K562 (cell line): Measurements from ENCODE around the gene SLC1A2. TPM values are rescaled to one million over a fixed set of nuclear protein-coding genes. Genes with fewer than 3 reads are reported as not detected.

ENCODE experiments used
- ATAC-seq: fragments of 200-7000 bp; cut with Tn5 transposase; 3 replicates; pipeline ENCODE4 v1.9.1; 2020; ENCODE audit warnings: moderate library complexity
- BruUV-seq: library from RNA; stranded (reverse); fragments of 400-500 nt; replicated peaks from 2 replicates; lab custom pipeline; 2021; lab: Mats Ljungman, UMichigan
- CTCF ChIA-PET: fragments of 300-600 bp; formaldehyde crosslinking; extraction: SDS; loops from one replicate; lab custom pipeline; 2021; ENCODE audit warnings: low intra/inter-chr PET ratio; lab: Yijun Ruan, JAX
- POLR2A ChIA-PET: fragments of 300-600, 350-650 bp; sonication (Branson Sonifier 250); formaldehyde crosslinking; extraction: SDS; loops from one replicate; lab custom pipeline; 2021; ENCODE audit warnings: antibody characterized with exemption, inconsistent platforms; lab: Yijun Ruan, JAX
- DNase-seq, 4 experiments: peaks; one replicate each; pipeline versions ENCODE4 v3.0.0 to v3.0.0-alpha.2; 2011 to 2018; ENCODE audit warnings: low spot score in 3 of 4, mixed read lengths in 3 of 4; ENCODE audit errors: extremely low read depth in 1 of 4
- FAIRE-seq: peaks from 2 replicates; lab custom pipeline; 2011; peaks lifted over from hg19 to GRCh38; lab: Jason Lieb, UNC
- H2AFZ ChIP-seq: 2 replicates; pipeline ENCODE4 v1.6.0; 2011; ENCODE audit warnings: low read depth, low read length, control low read depth, inconsistent platforms
- H3K27ac ChIP-seq: fragments of 200-600 bp; 3 replicates; pipeline ENCODE4 v1.8.0; 2011; ENCODE audit warnings: low read depth, mild to moderate bottlenecking, control low read depth, inconsistent platforms, low read length, moderate library complexity, mixed read lengths; ENCODE audit errors: extremely low read depth
- H3K27me3 ChIP-seq, 2 experiments: fragments of 300-600 bp in 1 of 2; 2 replicates in 1 of 2; 3 replicates in 1 of 2; pipeline versions ENCODE4 v1.6.0 to v1.8.0; 2011; ENCODE audit warnings: inconsistent platforms in 2 of 2, low read length in 2 of 2, mild to moderate bottlenecking in 1 of 2, mixed read lengths in 1 of 2, moderate library complexity in 1 of 2; ENCODE audit not compliant: control insufficient read depth in 2 of 2, insufficient read depth in 2 of 2
- H3K36me3 ChIP-seq: fragments of 300-600 bp; 3 replicates; pipeline ENCODE4 v1.8.0; 2011; ENCODE audit warnings: mild to moderate bottlenecking, low read length, inconsistent platforms; ENCODE audit not compliant: control insufficient read depth, insufficient read depth
- H3K4me1 ChIP-seq, 2 experiments: fragments of 200-600 bp in 1 of 2; replicated peaks in 1 of 2; 2 replicates in 1 of 2; 3 replicates in 1 of 2; pipeline versions ENCODE4 v1.5.1 to v1.8.0; 2011; ENCODE audit warnings: inconsistent platforms in 2 of 2, low read length in 2 of 2, mild to moderate bottlenecking in 1 of 2, mixed read lengths in 1 of 2, moderate library complexity in 1 of 2; ENCODE audit not compliant: control insufficient read depth in 2 of 2, insufficient read depth in 2 of 2
- H3K4me2 ChIP-seq: 2 replicates; pipeline ENCODE4 v1.6.1; 2011; ENCODE audit warnings: low read length, control low read depth, inconsistent platforms, mixed read lengths; ENCODE audit not compliant: insufficient read depth
- H3K4me3 ChIP-seq: fragments of 200-600 bp; sonication (generic), shearing (Covaris generic); 2 replicates; pipeline ENCODE4 v1.5.1; 2016; ENCODE audit warnings: control low read depth, inconsistent platforms
- H3K79me2 ChIP-seq: fragments of 200-600 bp; 3 replicates; pipeline ENCODE4 v1.8.0; 2011; ENCODE audit warnings: low read length, inconsistent platforms; ENCODE audit not compliant: control insufficient read depth, insufficient read depth
- H3K9ac ChIP-seq, 2 experiments: 2 replicates each; pipeline versions ENCODE4 v1.6.0 to v1.6.1; 2011; ENCODE audit warnings: low read depth in 2 of 2, low read length in 2 of 2, control low read depth in 1 of 2, inconsistent platforms in 1 of 2, mild to moderate bottlenecking in 1 of 2, mixed read lengths in 1 of 2; ENCODE audit not compliant: insufficient read depth in 1 of 2
- H3K9me1 ChIP-seq: one replicate; pipeline ENCODE4 v1.6.0; 2011; ENCODE audit warnings: inconsistent platforms, mild to moderate bottlenecking, low read length, moderate library complexity; ENCODE audit not compliant: control insufficient read depth, insufficient read depth
- H3K9me3 ChIP-seq: replicated peaks from 2 replicates; pipeline ENCODE4 v1.5.1; 2011; ENCODE audit warnings: low read depth, low read length, inconsistent platforms; ENCODE audit not compliant: control insufficient read depth, insufficient read depth
- H4K20me1 ChIP-seq: replicated peaks from 2 replicates; pipeline ENCODE4 v1.6.1; 2011; ENCODE audit warnings: low read length, inconsistent platforms, mixed read lengths; ENCODE audit not compliant: control insufficient read depth, insufficient read depth
- GTF3C2 ChIP-seq: IDR thresholded peaks from 3 replicates; pipeline ENCODE4 v1.6.1; 2011; ENCODE audit warnings: borderline replicate concordance, mild to moderate bottlenecking, moderate library complexity; ENCODE audit not compliant: insufficient read length; ENCODE audit errors: extremely low read depth
- SAFB ChIP-seq: fragments of 200-400 bp; formaldehyde crosslinking; IDR thresholded peaks from 2 replicates; pipeline ENCODE4 v1.6.1; 2017; ENCODE audit warnings: low read depth, low read length, borderline replicate concordance
- in situ Hi-C: fragments of 300-500 bp; cut with MboI; formaldehyde crosslinking; loops from 4 replicates; pipeline ENCODE4 v1.15.0; 2018; ENCODE audit warnings: inconsistent platforms, mixed read lengths
- intact Hi-C: fragments of 100-400 bp; cut with micrococcal nuclease; formaldehyde crosslinking; loops from 2 replicates; pipeline ENCODE4 v1.14.2; 2022
- polyA plus RNA-seq, 8 experiments: library from polyadenylated mRNA; depleted of rRNA in 4 of 8; stranded (reverse) in 5 of 8; unstranded in 3 of 8; fragments of >200 nt; fragmentation: Nextera tagmentation in 2 of 8; fragmentation: Illumina TruSeq in 1 of 8; extraction: Ambion mirVana in 2 of 8; extraction: Trizol in 1 of 8; gene quantifications; 2 replicates each; pipeline versions ENCODE4 v1.2.1 to v1.2.3, GENCODE V29; 2011 to 2014; ENCODE audit warnings: inconsistent platforms in 1 of 8, missing spikeins in 1 of 8
- total RNA-seq, 7 experiments: library from RNA; depleted of rRNA in 6 of 7; stranded (reverse); fragments of >200 nt in 6 of 7; fragmentation: Illumina TruSeq in 2 of 7; extraction: Trizol in 2 of 7; gene quantifications; 2 replicates each; pipeline versions ENCODE4 v1.2.1 to v1.2.3, GENCODE V29; 2011 to 2021; ENCODE audit warnings: low replicate concordance in 1 of 7

SLC1A2 gene
- total and polyA plus RNA-seq, 9 of the 15 experiments (the other 6 are each of a cell fraction or from before 2014, with no cell fraction given) = 0.03 to 0.07 (median 0.04) TPM; not detected in 5

DNA sequence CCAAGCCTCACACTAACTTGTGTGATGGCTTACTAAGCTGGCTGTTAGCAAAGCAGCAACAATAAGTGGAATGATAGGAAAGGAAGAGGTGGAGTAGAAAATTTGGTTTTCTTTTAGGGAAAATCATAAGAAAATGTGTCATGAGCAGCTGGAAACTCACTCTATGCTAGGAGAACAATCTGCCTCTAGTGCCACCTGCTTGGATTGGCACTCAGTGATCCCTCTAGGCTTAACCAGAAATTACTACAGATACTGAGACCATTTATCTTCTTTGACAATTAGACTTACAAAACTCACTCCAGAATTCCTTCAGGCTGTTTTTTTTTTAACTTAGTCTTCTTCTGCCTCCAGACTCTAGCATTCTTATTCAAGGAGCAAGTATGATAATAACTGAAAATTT is 163.1 kb downstream of the SLC1A2 start:
- FAIRE-seq = no peak
- Histone ChIP-seq H4K20me1 (no peaks in the 10 kb centered on the region; the same call in 1 of the 2 replicates), H3K4me3 (no peak overlapping the region), H3K9ac (no peak overlapping the region), H3K4me2 (no peak overlapping the region), H3K79me2 (no peaks in the 10 kb centered on the region), H3K27me3 (peaks cover 2 to 9% of the 10 kb centered on the region in 2 experiments; a peak in 4 of 5 replicates)
- in situ Hi-C loops = no loop called here
- no peak for DNase-seq
- no peak for ATAC-seq
- POLR2A ChIA-PET = interaction anchor here (0.6 to 0.7 kb wide), 2 partner anchors 854 to 932 kb away, joined by 3 read pairs; no protein-coding TSS in a partner anchor
- TF ChIP-seq SAFB (no peak), GTF3C2 (no peak)
- TF ChIP-seq, all 486 proteins: peak for 0
- no peak overlapping the region for H3K27ac ChIP-seq
- H3K9me1 ChIP-seq = no peaks in the 10 kb centered on the region
- H3K9me3 ChIP-seq = no peaks in the 10 kb centered on the region
- BruUV-seq = no TSS peak
- CTCF ChIA-PET = no interaction called here
- intact Hi-C loops = no loop called here
- H2AFZ ChIP-seq = no peak overlapping the region
- no peaks in the 10 kb centered on the region for H3K4me1 ChIP-seq
- no peaks in the 10 kb centered on the region for H3K36me3 ChIP-seq
